SK-N-SH (cell line): ENCODE results near the gene MAN2A1. TPM values are rescaled to one million over a fixed set of nuclear protein-coding genes. Genes with fewer than 3 reads are reported as not detected.

Experiments used
- CTCF ChIA-PET: fragments of 300-600, 350-600 bp; formaldehyde crosslinking; extraction: SDS; loops from one replicate; lab custom pipeline; 2021; lab: Yijun Ruan, JAX
- POLR2A ChIA-PET: fragments of 350-600 bp; sonication (Branson Sonifier 250); formaldehyde crosslinking; extraction: SDS; loops from one replicate; lab custom pipeline; 2020; ENCODE audit warnings: antibody characterized with exemption, inconsistent platforms; lab: Yijun Ruan, JAX
- DNase-seq: peaks from one replicate; pipeline ENCODE4 v3.0.0; 2012
- H2AFZ ChIP-seq: fragments of 200-600 bp; sonication (generic); 2 replicates; pipeline ENCODE4 v1.8.1; 2016; ENCODE audit warnings: antibody characterized with exemption, mild to moderate bottlenecking, low read depth
- H3F3A ChIP-seq: fragments of 200-600 bp; sonication (generic); replicated peaks from 2 replicates; pipeline ENCODE3; 2016; ENCODE audit warnings: antibody characterized with exemption, mild to moderate bottlenecking; ENCODE audit not compliant: insufficient read depth
- H3K27ac ChIP-seq, 2 experiments: fragments of 200-500 bp in 1 of 2; fragments of 200-600 bp in 1 of 2; sonication (Bioruptor generic) in 1 of 2; sonication (generic), shearing (Covaris generic) in 1 of 2; 2 replicates each; pipeline versions ENCODE4 v1.5.1 to v1.6.1; 2014 to 2016; ENCODE audit warnings: low read depth in 2 of 2, inconsistent platforms in 1 of 2, low read length in 1 of 2, mild to moderate bottlenecking in 1 of 2, mixed read lengths in 1 of 2
- H3K27me3 ChIP-seq: fragments of 200-600 bp; sonication (generic), shearing (Covaris generic); 2 replicates; pipeline ENCODE4 v1.6.1; 2016; ENCODE audit warnings: mixed run types; ENCODE audit not compliant: insufficient read depth
- H3K36me3 ChIP-seq, 2 experiments: fragments of 200-500 bp in 1 of 2; fragments of 200-600 bp in 1 of 2; sonication (Bioruptor generic) in 1 of 2; sonication (generic) in 1 of 2; replicated peaks in 1 of 2; 2 replicates each; pipeline versions ENCODE3 to v1.5.1; 2014 to 2016; ENCODE audit warnings: low read length in 1 of 2, mild to moderate bottlenecking in 1 of 2; ENCODE audit not compliant: insufficient read depth in 2 of 2, control insufficient read depth in 1 of 2
- H3K4me1 ChIP-seq, 2 experiments: fragments of 200-500 bp in 1 of 2; fragments of 200-600 bp in 1 of 2; sonication (Bioruptor generic) in 1 of 2; sonication (generic), shearing (Covaris generic) in 1 of 2; 2 replicates each; pipeline versions ENCODE4 v1.5.1 to v1.6.1; 2014 to 2016; ENCODE audit warnings: low read depth in 1 of 2, low read length in 1 of 2, mixed run types in 1 of 2; ENCODE audit not compliant: insufficient read depth in 2 of 2, control insufficient read depth in 1 of 2
- H3K4me2 ChIP-seq: fragments of 200-600 bp; sonication (generic), shearing (Covaris generic); 2 replicates; pipeline ENCODE4 v1.6.1; 2017; ENCODE audit warnings: mixed run types
- H3K4me3 ChIP-seq, 2 experiments: fragments of 200-500 bp in 1 of 2; fragments of 200-600 bp in 1 of 2; sonication (Bioruptor generic) in 1 of 2; sonication (generic), shearing (Covaris generic) in 1 of 2; 2 replicates each; pipeline versions ENCODE4 v1.5.1 to v1.8.1; 2014 to 2016; ENCODE audit warnings: low read depth in 2 of 2, inconsistent platforms in 1 of 2, low read length in 1 of 2, mild to moderate bottlenecking in 1 of 2, mixed read lengths in 1 of 2, moderate library complexity in 1 of 2
- H3K79me2 ChIP-seq: fragments of 200-600 bp; sonication (generic); 2 replicates; pipeline ENCODE4 v1.8.1; 2017; ENCODE audit warnings: mild to moderate bottlenecking; ENCODE audit not compliant: insufficient read depth
- H3K9ac ChIP-seq: fragments of 200-600 bp; sonication (generic); 2 replicates; pipeline ENCODE4 v1.6.1; 2017; ENCODE audit warnings: mixed run types
- H3K9me2 ChIP-seq: fragments of 200-600 bp; sonication (generic); 2 replicates; pipeline ENCODE4 v1.6.1; 2017; ENCODE audit warnings: mixed run types
- H3K9me3 ChIP-seq: fragments of 200-600 bp; sonication (generic); 2 replicates; pipeline ENCODE4 v1.6.1; 2017; ENCODE audit warnings: mixed run types, mild to moderate bottlenecking, moderate library complexity
- H4K20me1 ChIP-seq: fragments of 200-600 bp; sonication (generic); 2 replicates; pipeline ENCODE4 v1.6.1; 2017; ENCODE audit warnings: mild to moderate bottlenecking, mixed run types; ENCODE audit not compliant: insufficient read depth
- ELF1 ChIP-seq: IDR thresholded peaks from 2 replicates; pipeline ENCODE4 v1.4.0; 2012
- FOXJ3 ChIP-seq: sonication (generic); formaldehyde crosslinking; IDR thresholded peaks from 2 replicates; pipeline ENCODE4 v1.5.1; 2020; ENCODE audit warnings: mild to moderate bottlenecking, missing genetic modification reagents
- GATA2 ChIP-seq: sonication (generic); formaldehyde crosslinking; IDR thresholded peaks from 2 replicates; pipeline ENCODE4 v1.5.0; 2020; ENCODE audit warnings: mild to moderate bottlenecking, missing genetic modification reagents
- JUND ChIP-seq: IDR thresholded peaks from 2 replicates; pipeline ENCODE4 v1.4.0; 2012
- MEF2A ChIP-seq: IDR thresholded peaks from 2 replicates; pipeline ENCODE4 v1.4.0; 2012; ENCODE audit warnings: low read depth, borderline replicate concordance
- MXI1 ChIP-seq: IDR thresholded peaks from 2 replicates; pipeline ENCODE4 v1.6.1; 2012; ENCODE audit warnings: mild to moderate bottlenecking, low read depth, low read length, improper control_type of control experiment
- RAD21 ChIP-seq: IDR thresholded peaks from 2 replicates; pipeline ENCODE4 v1.6.1; 2012; ENCODE audit warnings: mild to moderate bottlenecking, low read length
- RFX5 ChIP-seq: IDR thresholded peaks from 2 replicates; pipeline ENCODE4 v1.6.1; 2012; ENCODE audit warnings: mild to moderate bottlenecking, improper control_type of control experiment, low read length
- RXRA ChIP-seq: IDR thresholded peaks from 2 replicates; pipeline ENCODE4 v1.4.0; 2012; ENCODE audit warnings: low read depth, mild to moderate bottlenecking, borderline replicate concordance
- TCF12 ChIP-seq: IDR thresholded peaks from 2 replicates; pipeline ENCODE4 v1.4.0; 2012
- TEAD4 ChIP-seq: IDR thresholded peaks from 2 replicates; pipeline ENCODE4 v1.4.0; 2012; ENCODE audit warnings: mild to moderate bottlenecking, borderline replicate concordance; ENCODE audit not compliant: insufficient read depth
- YY1 ChIP-seq: IDR thresholded peaks from 2 replicates; pipeline ENCODE4 v1.4.0; 2012; ENCODE audit warnings: low read depth, mild to moderate bottlenecking
- WGBS: methylation state at CpG from one replicate; pipeline ENCODE4 v1.1.6; 2017; ENCODE audit warnings: low lambda C conversion rate; 5-methylcytosine and 5-hydroxymethylcytosine counted together
- polyA plus RNA-seq, 3 experiments: library from polyadenylated mRNA; depleted of rRNA; stranded (reverse); fragments of >200 nt; gene quantifications; 2 replicates each; pipeline ENCODE4 v1.2.3, GENCODE V29; 2012
- TF ChIP-seq, protein P1 (sequence below): IDR thresholded peaks from 2 replicates; pipeline ENCODE4 v1.6.1; 2012; ENCODE audit warnings: mild to moderate bottlenecking, low read depth, low read length, moderate library complexity
- TF ChIP-seq, protein P2 (sequence below): fragments of 150-350 bp; IDR thresholded peaks from 2 replicates; pipeline ENCODE4 v1.6.1; 2017; ENCODE audit warnings: antibody characterized with exemption, low read length, low read depth, borderline replicate concordance
- TF ChIP-seq, protein P3 (sequence below): fragments of 150-350 bp; IDR thresholded peaks from 2 replicates; pipeline ENCODE4 v1.6.1; 2016; ENCODE audit warnings: mild to moderate bottlenecking, low read depth, low read length

MAN2A1 gene
- polyA plus RNA-seq, 1 of the 3 experiments (the other 2 are of a cell fraction), result 19.7 TPM

DNA sequence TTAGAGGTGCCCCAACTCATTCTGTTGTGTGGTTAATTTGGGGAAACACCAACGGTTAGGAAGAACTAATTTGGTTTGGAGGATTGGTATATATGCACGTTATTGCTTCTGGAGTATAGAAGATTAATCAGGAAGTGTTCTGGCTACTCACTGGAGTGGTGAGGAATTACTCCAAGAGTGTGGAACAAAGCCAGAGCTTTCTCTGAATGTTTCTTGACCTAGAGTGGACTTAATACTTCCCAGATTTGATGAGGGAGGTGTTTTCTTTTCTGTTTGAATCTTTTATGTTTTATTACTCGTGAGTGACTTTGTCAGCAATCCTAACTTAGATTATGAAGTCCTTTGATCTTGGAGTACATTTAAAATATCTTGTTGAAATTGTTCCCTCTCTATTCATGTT, 163.7 kb downstream of the MAN2A1 start:
- H3K4me1 ChIP-seq, result no peaks in the 10 kb centered on the region; a peak in 1 of 4 replicates
- H3F3A ChIP-seq, result peaks cover 8% of the 10 kb centered on the region
- H3K27me3 ChIP-seq, result no peaks in the 10 kb centered on the region
- no peaks in the 10 kb centered on the region for H4K20me1 ChIP-seq
- peaks cover 54 to 61% of the 10 kb centered on the region in 2 experiments for H3K36me3 ChIP-seq
- no peak overlapping the region for H3K4me3 ChIP-seq
- H3K9me3 ChIP-seq, result no peaks in the 10 kb centered on the region
- H2AFZ ChIP-seq, result no peak overlapping the region
- no peaks in the 10 kb centered on the region for H3K9me2 ChIP-seq
- POLR2A ChIA-PET, result no interaction called here
- H3K79me2 ChIP-seq, result no peaks in the 10 kb centered on the region
- DNase-seq, result no peak
- no peak for TF ChIP-seq GATA2
- TF ChIP-seq TCF12, result no peak
- TF ChIP-seq, protein P1, sequence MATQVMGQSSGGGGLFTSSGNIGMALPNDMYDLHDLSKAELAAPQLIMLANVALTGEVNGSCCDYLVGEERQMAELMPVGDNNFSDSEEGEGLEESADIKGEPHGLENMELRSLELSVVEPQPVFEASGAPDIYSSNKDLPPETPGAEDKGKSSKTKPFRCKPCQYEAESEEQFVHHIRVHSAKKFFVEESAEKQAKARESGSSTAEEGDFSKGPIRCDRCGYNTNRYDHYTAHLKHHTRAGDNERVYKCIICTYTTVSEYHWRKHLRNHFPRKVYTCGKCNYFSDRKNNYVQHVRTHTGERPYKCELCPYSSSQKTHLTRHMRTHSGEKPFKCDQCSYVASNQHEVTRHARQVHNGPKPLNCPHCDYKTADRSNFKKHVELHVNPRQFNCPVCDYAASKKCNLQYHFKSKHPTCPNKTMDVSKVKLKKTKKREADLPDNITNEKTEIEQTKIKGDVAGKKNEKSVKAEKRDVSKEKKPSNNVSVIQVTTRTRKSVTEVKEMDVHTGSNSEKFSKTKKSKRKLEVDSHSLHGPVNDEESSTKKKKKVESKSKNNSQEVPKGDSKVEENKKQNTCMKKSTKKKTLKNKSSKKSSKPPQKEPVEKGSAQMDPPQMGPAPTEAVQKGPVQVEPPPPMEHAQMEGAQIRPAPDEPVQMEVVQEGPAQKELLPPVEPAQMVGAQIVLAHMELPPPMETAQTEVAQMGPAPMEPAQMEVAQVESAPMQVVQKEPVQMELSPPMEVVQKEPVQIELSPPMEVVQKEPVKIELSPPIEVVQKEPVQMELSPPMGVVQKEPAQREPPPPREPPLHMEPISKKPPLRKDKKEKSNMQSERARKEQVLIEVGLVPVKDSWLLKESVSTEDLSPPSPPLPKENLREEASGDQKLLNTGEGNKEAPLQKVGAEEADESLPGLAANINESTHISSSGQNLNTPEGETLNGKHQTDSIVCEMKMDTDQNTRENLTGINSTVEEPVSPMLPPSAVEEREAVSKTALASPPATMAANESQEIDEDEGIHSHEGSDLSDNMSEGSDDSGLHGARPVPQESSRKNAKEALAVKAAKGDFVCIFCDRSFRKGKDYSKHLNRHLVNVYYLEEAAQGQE, result no peak
- no peak for TF ChIP-seq ELF1
- no peak for TF ChIP-seq RFX5
- TF ChIP-seq MXI1, result no peak
- TF ChIP-seq TEAD4, result no peak
- TF ChIP-seq JUND, result no peak
- no peak for TF ChIP-seq FOXJ3 (CRISPR knock-in tag)
- TF ChIP-seq MEF2A, result no peak
- TF ChIP-seq, protein P2, sequence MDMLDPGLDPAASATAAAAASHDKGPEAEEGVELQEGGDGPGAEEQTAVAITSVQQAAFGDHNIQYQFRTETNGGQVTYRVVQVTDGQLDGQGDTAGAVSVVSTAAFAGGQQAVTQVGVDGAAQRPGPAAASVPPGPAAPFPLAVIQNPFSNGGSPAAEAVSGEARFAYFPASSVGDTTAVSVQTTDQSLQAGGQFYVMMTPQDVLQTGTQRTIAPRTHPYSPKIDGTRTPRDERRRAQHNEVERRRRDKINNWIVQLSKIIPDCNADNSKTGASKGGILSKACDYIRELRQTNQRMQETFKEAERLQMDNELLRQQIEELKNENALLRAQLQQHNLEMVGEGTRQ, result no peak
- TF ChIP-seq, protein P3, sequence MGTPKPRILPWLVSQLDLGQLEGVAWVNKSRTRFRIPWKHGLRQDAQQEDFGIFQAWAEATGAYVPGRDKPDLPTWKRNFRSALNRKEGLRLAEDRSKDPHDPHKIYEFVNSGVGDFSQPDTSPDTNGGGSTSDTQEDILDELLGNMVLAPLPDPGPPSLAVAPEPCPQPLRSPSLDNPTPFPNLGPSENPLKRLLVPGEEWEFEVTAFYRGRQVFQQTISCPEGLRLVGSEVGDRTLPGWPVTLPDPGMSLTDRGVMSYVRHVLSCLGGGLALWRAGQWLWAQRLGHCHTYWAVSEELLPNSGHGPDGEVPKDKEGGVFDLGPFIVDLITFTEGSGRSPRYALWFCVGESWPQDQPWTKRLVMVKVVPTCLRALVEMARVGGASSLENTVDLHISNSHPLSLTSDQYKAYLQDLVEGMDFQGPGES, result no peak
- TF ChIP-seq YY1, result no peak
- TF ChIP-seq RXRA, result no peak
- no peak for TF ChIP-seq RAD21
- WGBS, result 71% methylated on average over 3 of the region's 3 CpGs
- no peak overlapping the region for H3K9ac ChIP-seq
- CTCF ChIA-PET, result interaction anchor here (0.7 kb wide), 1 partner anchor 441 kb away, joined by 3 read pairs; no protein-coding TSS in a partner anchor
- H3K4me2 ChIP-seq, result no peak overlapping the region
- H3K27ac ChIP-seq, result no peak overlapping the region
